ENCODE data around the gene CNBP. TPM values are rescaled to one million over a fixed set of nuclear protein-coding genes. Genes with fewer than 3 reads are reported as not detected.
A peak's percentile ranks its signal among the peaks of the same experiment; 100 is the strongest.
"Not testable (repeated sequence)": the region's sequence is repeated elsewhere in the genome, so short reads cannot be mapped to it uniquely, and the experiment has no call there.

CNBP gene
- total and polyA plus RNA-seq, 4 donors, result 292 to 390 (median 327) TPM

- ATAC-seq (ENCODE audit: insufficient read depth, low FRiP score), result no peak
- Histone ChIP-seq H3K9me3 (ENCODE audit: control insufficient read depth in 4 of 4, insufficient read depth in 3 of 4, low read length in 3 of 4) (no peaks in the 10 kb centered on the region), H3K9ac (ENCODE audit: insufficient read depth in 1 of 2, low read length in 2 of 2) (no peak overlapping the region), H3K27ac (ENCODE audit: low read depth in 1 of 2, low read length in 1 of 2) (peak overlapping the region in 1 of 2 donors; percentile 87), H3K36me3 (ENCODE audit: control insufficient read depth in 4 of 4, insufficient read depth in 4 of 4, low read length in 4 of 4) (no peaks in the 10 kb centered on the region), H3K4me3 (no peak overlapping the region), H3K27me3 (ENCODE audit: control insufficient read depth in 3 of 3, insufficient read depth in 3 of 3, low read length in 2 of 3) (no peaks in the 10 kb centered on the region), H3K4me1 (ENCODE audit: control insufficient read depth in 5 of 5, insufficient read depth in 5 of 5, low read length in 5 of 5) (peaks cover 0 to 11% (median 5%) of the 10 kb centered on the region in 5 donors)
- no peak for TF ChIP-seq CTCF (IDR thresholded peaks at IDR 0.05; ENCODE audit: control extremely low read depth, extremely low read depth)
- 70 to 72% methylated on average over 3 of the region's 3 CpGs for WGBS, 2 donors
- DNase-seq, result no peak
Measured at GRCh38 chr3:129196601-129197000, 12.9 kb upstream of the CNBP start.

- H3K36me3 ChIP-seq (ENCODE audit: control insufficient read depth in 4 of 4, insufficient read depth in 4 of 4, low read length in 4 of 4), result no peaks in the 10 kb centered on the region
- H3K9ac ChIP-seq (ENCODE audit: insufficient read depth in 1 of 2, low read length in 2 of 2), result no peak overlapping the region
- DNase-seq (no peak), ATAC-seq (ENCODE audit: insufficient read depth, low FRiP score) (peak; percentile 85)
- TF ChIP-seq CTCF (IDR thresholded peaks at IDR 0.05; ENCODE audit: control extremely low read depth, extremely low read depth), result no peak
- no peaks in the 10 kb centered on the region for H3K27me3 ChIP-seq (ENCODE audit: control insufficient read depth in 3 of 3, insufficient read depth in 3 of 3, low read length in 2 of 3)
- WGBS, 2 donors, result 17 to 29% methylated on average over 6 of the region's 6 CpGs
- peaks cover 0 to 11% (median 5%) of the 10 kb centered on the region in 5 donors for H3K4me1 ChIP-seq (ENCODE audit: control insufficient read depth in 5 of 5, insufficient read depth in 5 of 5, low read length in 5 of 5)
- H3K9me3 ChIP-seq (ENCODE audit: control insufficient read depth in 4 of 4, insufficient read depth in 3 of 4, low read length in 3 of 4), result no peaks in the 10 kb centered on the region
- H3K4me3 ChIP-seq, result no peak overlapping the region
- H3K27ac ChIP-seq (ENCODE audit: low read depth in 1 of 2, low read length in 1 of 2), result peak overlapping the region; percentile 81 to 86
Measured at GRCh38 chr3:129195731-129196256, 12.1 kb upstream of the CNBP start.

GRCh38 chr3:129189793-129190192 lies 6.1 kb upstream of the CNBP start:
- DNase-seq; H3K9me3 ChIP-seq (ENCODE audit: control insufficient read depth in 4 of 4, insufficient read depth in 3 of 4, low read length in 3 of 4); H3K27me3 ChIP-seq (ENCODE audit: control insufficient read depth in 3 of 3, insufficient read depth in 3 of 3, low read length in 2 of 3); H3K4me1 ChIP-seq (ENCODE audit: control insufficient read depth in 5 of 5, insufficient read depth in 5 of 5, low read length in 5 of 5); H3K27ac ChIP-seq (ENCODE audit: low read depth in 1 of 2, low read length in 1 of 2); ATAC-seq (ENCODE audit: insufficient read depth, low FRiP score); H3K9ac ChIP-seq (ENCODE audit: insufficient read depth in 1 of 2, low read length in 2 of 2); H3K4me3 ChIP-seq; H3K36me3 ChIP-seq (ENCODE audit: control insufficient read depth in 4 of 4, insufficient read depth in 4 of 4, low read length in 4 of 4): not testable (repeated sequence)
- 96 to 99% methylated on average over 8 of the region's 8 CpGs for WGBS, 2 donors

GRCh38 chr3:129187857-129188256 lies 4.2 kb upstream of the CNBP start:
- WGBS, 2 donors, result 35 to 53% methylated on average over 1 of the region's 1 CpG
- Histone ChIP-seq H3K4me1 (ENCODE audit: control insufficient read depth in 5 of 5, insufficient read depth in 5 of 5, low read length in 5 of 5) (peaks cover 0 to 6% (median 0%) of the 10 kb centered on the region in 5 donors), H3K36me3 (ENCODE audit: control insufficient read depth in 4 of 4, insufficient read depth in 4 of 4, low read length in 4 of 4) (peaks cover 0 to 4% (median 0%) of the 10 kb centered on the region in 4 donors), H3K9ac (ENCODE audit: insufficient read depth in 1 of 2, low read length in 2 of 2) (no peak overlapping the region), H3K27ac (ENCODE audit: low read depth in 1 of 2, low read length in 1 of 2) (peak overlapping the region in 1 of 2 donors; percentile 4), H3K4me3 (no peak overlapping the region), H3K9me3 (ENCODE audit: control insufficient read depth in 4 of 4, insufficient read depth in 3 of 4, low read length in 3 of 4) (no peaks in the 10 kb centered on the region), H3K27me3 (ENCODE audit: control insufficient read depth in 3 of 3, insufficient read depth in 3 of 3, low read length in 2 of 3) (no peaks in the 10 kb centered on the region)
- no peak for TF ChIP-seq CTCF (IDR thresholded peaks at IDR 0.05; ENCODE audit: control extremely low read depth, extremely low read depth)
- DNase-seq (no peak), ATAC-seq (ENCODE audit: insufficient read depth, low FRiP score) (no peak)
